GM12878 (cell line): ENCODE data around the gene SIM2.

ENCODE experiments used
- ESRRA ChIP-seq: IDR thresholded peaks from 2 replicates; pipeline ENCODE4 v1.6.1; 2012; ENCODE audit warnings: mild to moderate bottlenecking, low read length, improper control_type of control experiment
- TF ChIP-seq, protein P1 (sequence below), 3 experiments: IDR thresholded peaks in 2 of 3; conservative IDR thresholded peaks in 1 of 3; 2 replicates each; pipeline ENCODE4 v1.5.1; 2011; ENCODE audit warnings: low read depth in 3 of 3, low read length in 3 of 3, mild to moderate bottlenecking in 3 of 3, control low read depth in 2 of 3, moderate library complexity in 2 of 3, inconsistent platforms in 1 of 3, mixed read lengths in 1 of 3; ENCODE audit not compliant: control insufficient read depth in 2 of 3, insufficient read depth in 1 of 3; ENCODE audit errors: extremely low read depth in 1 of 3

DNA sequence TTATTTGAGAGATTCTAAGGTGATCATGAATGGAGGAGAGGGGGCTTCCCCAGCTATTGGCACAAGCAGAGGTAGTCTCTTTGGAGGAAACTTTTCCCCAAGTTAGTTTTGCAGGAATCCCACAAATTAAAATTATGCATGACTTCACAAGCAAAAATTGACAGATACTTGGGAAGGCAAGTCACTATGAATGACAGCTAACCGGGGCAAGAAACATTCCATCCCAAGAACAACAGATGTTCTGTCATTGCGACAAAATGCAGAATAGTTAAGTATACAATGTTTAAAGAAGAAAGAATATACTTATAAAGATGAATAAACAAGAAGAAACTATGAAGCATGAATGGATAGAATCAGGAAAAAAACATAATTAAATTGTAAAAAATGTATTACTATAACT, 27.1 kb upstream of the SIM2 start:
- no peak for TF ChIP-seq ESRRA
- TF ChIP-seq, protein P1, sequence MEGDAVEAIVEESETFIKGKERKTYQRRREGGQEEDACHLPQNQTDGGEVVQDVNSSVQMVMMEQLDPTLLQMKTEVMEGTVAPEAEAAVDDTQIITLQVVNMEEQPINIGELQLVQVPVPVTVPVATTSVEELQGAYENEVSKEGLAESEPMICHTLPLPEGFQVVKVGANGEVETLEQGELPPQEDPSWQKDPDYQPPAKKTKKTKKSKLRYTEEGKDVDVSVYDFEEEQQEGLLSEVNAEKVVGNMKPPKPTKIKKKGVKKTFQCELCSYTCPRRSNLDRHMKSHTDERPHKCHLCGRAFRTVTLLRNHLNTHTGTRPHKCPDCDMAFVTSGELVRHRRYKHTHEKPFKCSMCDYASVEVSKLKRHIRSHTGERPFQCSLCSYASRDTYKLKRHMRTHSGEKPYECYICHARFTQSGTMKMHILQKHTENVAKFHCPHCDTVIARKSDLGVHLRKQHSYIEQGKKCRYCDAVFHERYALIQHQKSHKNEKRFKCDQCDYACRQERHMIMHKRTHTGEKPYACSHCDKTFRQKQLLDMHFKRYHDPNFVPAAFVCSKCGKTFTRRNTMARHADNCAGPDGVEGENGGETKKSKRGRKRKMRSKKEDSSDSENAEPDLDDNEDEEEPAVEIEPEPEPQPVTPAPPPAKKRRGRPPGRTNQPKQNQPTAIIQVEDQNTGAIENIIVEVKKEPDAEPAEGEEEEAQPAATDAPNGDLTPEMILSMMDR (IDR thresholded peaks at IDR 0.05 in 2 of 3, conservative IDR thresholded peaks at IDR 0.05 in 1 of 3; ENCODE audit: control insufficient read depth in 2 of 3, extremely low read depth in 1 of 3, insufficient read depth in 1 of 3, low read depth in 3 of 3, low read length in 3 of 3) = no peak
